Mesenchymal stem cell (in vitro differentiated cells and primary cell): ENCODE results near the gene CREBRF.

Experiments
- DNase-seq: peaks from one replicate; pipeline ENCODE4 v3.0.0-alpha.2; 2013
- H2AFZ ChIP-seq: one replicate; pipeline ENCODE4 v1.6.1; 2013; ENCODE audit warnings: low read depth, mild to moderate bottlenecking, control low read depth, inconsistent platforms, low read length, moderate library complexity
- H2AK5ac ChIP-seq: 2 replicates; pipeline ENCODE4 v1.6.1; 2013; ENCODE audit warnings: low read length, moderate library complexity, mild to moderate bottlenecking, inconsistent platforms; ENCODE audit not compliant: severe bottlenecking
- H2BK120ac ChIP-seq: one replicate; pipeline ENCODE4 v1.6.1; 2013; ENCODE audit warnings: low read depth, mild to moderate bottlenecking, inconsistent platforms, low read length, moderate library complexity
- H2BK12ac ChIP-seq, 2 experiments: one replicate each; pipeline ENCODE4 v1.6.1; 2013; ENCODE audit warnings: inconsistent platforms in 2 of 2, low read length in 2 of 2, mild to moderate bottlenecking in 2 of 2, moderate library complexity in 2 of 2, control low read depth in 1 of 2
- H2BK15ac ChIP-seq: one replicate; pipeline ENCODE4 v1.6.1; 2013; ENCODE audit warnings: mild to moderate bottlenecking, low read depth, inconsistent platforms; ENCODE audit not compliant: poor library complexity, severe bottlenecking
- H2BK5ac ChIP-seq: 2 replicates; pipeline ENCODE4 v1.6.1; 2013; ENCODE audit warnings: low read depth, mild to moderate bottlenecking, low read length, control low read depth, inconsistent platforms; ENCODE audit not compliant: poor library complexity, severe bottlenecking
- H3K14ac ChIP-seq, 2 experiments: one replicate each; pipeline ENCODE4 v1.6.1; 2013; ENCODE audit warnings: inconsistent platforms in 2 of 2, low read length in 2 of 2, control low read depth in 1 of 2, mild to moderate bottlenecking in 1 of 2, moderate library complexity in 1 of 2
- H3K18ac ChIP-seq, 2 experiments: one replicate each; pipeline ENCODE4 v1.6.1; 2013; ENCODE audit warnings: inconsistent platforms in 2 of 2, low read length in 2 of 2, control low read depth in 1 of 2, low read depth in 1 of 2, mild to moderate bottlenecking in 1 of 2
- H3K23ac ChIP-seq, 2 experiments: one replicate each; pipeline ENCODE4 v1.6.1; 2013; ENCODE audit warnings: inconsistent platforms in 2 of 2, low read length in 2 of 2, mild to moderate bottlenecking in 2 of 2, moderate library complexity in 2 of 2, control low read depth in 1 of 2
- H3K27ac ChIP-seq: 2 replicates; pipeline ENCODE4 v1.5.1; 2013; ENCODE audit warnings: mild to moderate bottlenecking, moderate library complexity, low read length, control low read depth, inconsistent platforms; ENCODE audit not compliant: poor library complexity, severe bottlenecking
- H3K27me3 ChIP-seq, 2 experiments: 2 replicates each; pipeline versions ENCODE4 v1.6.1 to v1.7.0; 2013; ENCODE audit warnings: low read length in 2 of 2, mild to moderate bottlenecking in 2 of 2, moderate library complexity in 2 of 2, control low read depth in 1 of 2, inconsistent platforms in 1 of 2; ENCODE audit not compliant: control insufficient read depth in 1 of 2, insufficient read depth in 1 of 2
- H3K36me3 ChIP-seq, 2 experiments: 2 replicates each; pipeline versions ENCODE4 v1.6.1 to v1.7.0; 2013; ENCODE audit warnings: low read length in 2 of 2, control low read depth in 1 of 2, inconsistent platforms in 1 of 2, low read depth in 1 of 2, mild to moderate bottlenecking in 1 of 2; ENCODE audit not compliant: insufficient read depth in 2 of 2, control insufficient read depth in 1 of 2
- H3K4ac ChIP-seq, 2 experiments: one replicate each; pipeline ENCODE4 v1.6.1; 2013; ENCODE audit warnings: inconsistent platforms in 2 of 2, low read length in 2 of 2, mild to moderate bottlenecking in 2 of 2, moderate library complexity in 2 of 2, control low read depth in 1 of 2, low read depth in 1 of 2
- H3K4me1 ChIP-seq: 2 replicates; pipeline ENCODE4 v1.6.1; 2013; ENCODE audit warnings: low read depth, low read length, control low read depth; ENCODE audit not compliant: control insufficient read depth, insufficient read depth
- H3K4me2 ChIP-seq: 2 replicates; pipeline ENCODE4 v1.6.1; 2013; ENCODE audit warnings: low read length, mild to moderate bottlenecking, inconsistent platforms; ENCODE audit not compliant: poor library complexity, severe bottlenecking
- H3K4me3 ChIP-seq, 2 experiments: 2 replicates each; pipeline versions ENCODE4 v1.5.1 to v1.7.0; 2013; ENCODE audit warnings: low read length in 2 of 2, mild to moderate bottlenecking in 2 of 2, control low read depth in 1 of 2, low read depth in 1 of 2; ENCODE audit not compliant: insufficient read depth in 1 of 2
- H3K79me1 ChIP-seq: replicated peaks from 2 replicates; pipeline ENCODE4 v1.6.1; 2013; ENCODE audit warnings: mild to moderate bottlenecking, control low read depth, low read length, inconsistent platforms; ENCODE audit not compliant: poor library complexity, severe bottlenecking
- H3K9ac ChIP-seq: 2 replicates; pipeline ENCODE4 v1.7.0; 2013; ENCODE audit warnings: mild to moderate bottlenecking, low read length, moderate library complexity
- H3K9me3 ChIP-seq: 2 replicates; pipeline ENCODE4 v1.7.0; 2013; ENCODE audit warnings: mild to moderate bottlenecking, low read length; ENCODE audit not compliant: control insufficient read depth
- H4K8ac ChIP-seq: one replicate; pipeline ENCODE4 v1.6.1; 2013; ENCODE audit warnings: inconsistent platforms, mild to moderate bottlenecking, low read length, moderate library complexity
- H4K91ac ChIP-seq: one replicate; pipeline ENCODE4 v1.6.1; 2013; ENCODE audit warnings: mild to moderate bottlenecking, low read length, inconsistent platforms
- WGBS: methylation state at CpG from one replicate; pipeline ENCODE4 v1.1.7; 2013; ENCODE audit warnings: mixed read lengths; 5-methylcytosine and 5-hydroxymethylcytosine counted together

CREBRF gene

DNA sequence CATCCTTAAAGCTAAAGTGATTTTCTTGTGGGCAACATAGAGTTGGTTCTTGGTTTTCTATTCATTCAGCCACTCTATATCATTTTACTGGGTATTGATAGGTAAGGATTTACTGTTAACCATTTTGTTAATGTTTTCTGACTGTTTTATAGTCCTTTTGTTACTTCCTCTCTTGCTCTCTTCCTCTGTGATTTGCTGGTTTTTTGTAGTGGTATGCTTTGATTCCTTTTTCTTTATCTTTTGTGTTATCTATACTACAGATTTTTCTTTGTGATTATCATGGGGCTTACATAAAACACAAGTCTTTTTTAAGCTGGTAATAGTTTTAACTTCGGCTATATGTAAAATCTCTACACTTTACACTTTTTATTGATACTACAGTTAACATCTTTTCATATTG is 43.3 kb downstream of the CREBRF start:
- no peak overlapping the region for H3K27ac ChIP-seq
- no peak overlapping the region for H3K9ac ChIP-seq
- H4K8ac ChIP-seq: no peak overlapping the region
- no peak overlapping the region for H2AK5ac ChIP-seq
- H3K4me2 ChIP-seq: no peak overlapping the region
- H2AFZ ChIP-seq: no peak overlapping the region
- H3K23ac ChIP-seq: no peak overlapping the region
- H3K4ac ChIP-seq: no peak overlapping the region
- no peak overlapping the region for H3K14ac ChIP-seq
- no CpG with 5 or more reads among the region's 1 CpG for WGBS
- no peak overlapping the region for H2BK12ac ChIP-seq
- no peak for DNase-seq
- H2BK15ac ChIP-seq: no peak overlapping the region
- H4K91ac ChIP-seq: no peak overlapping the region
- H3K36me3 ChIP-seq: peaks cover 5 to 16% of the 10 kb centered on the region in 2 experiments
- H2BK120ac ChIP-seq: no peak overlapping the region
- H2BK5ac ChIP-seq: no peak overlapping the region
- H3K27me3 ChIP-seq: no peaks in the 10 kb centered on the region
- H3K79me1 ChIP-seq: peaks cover 9% of the 10 kb centered on the region
- no peak overlapping the region for H3K4me3 ChIP-seq
- no peak overlapping the region for H3K18ac ChIP-seq
- H3K4me1 ChIP-seq: no peaks in the 10 kb centered on the region
- no peaks in the 10 kb centered on the region for H3K9me3 ChIP-seq

DNA sequence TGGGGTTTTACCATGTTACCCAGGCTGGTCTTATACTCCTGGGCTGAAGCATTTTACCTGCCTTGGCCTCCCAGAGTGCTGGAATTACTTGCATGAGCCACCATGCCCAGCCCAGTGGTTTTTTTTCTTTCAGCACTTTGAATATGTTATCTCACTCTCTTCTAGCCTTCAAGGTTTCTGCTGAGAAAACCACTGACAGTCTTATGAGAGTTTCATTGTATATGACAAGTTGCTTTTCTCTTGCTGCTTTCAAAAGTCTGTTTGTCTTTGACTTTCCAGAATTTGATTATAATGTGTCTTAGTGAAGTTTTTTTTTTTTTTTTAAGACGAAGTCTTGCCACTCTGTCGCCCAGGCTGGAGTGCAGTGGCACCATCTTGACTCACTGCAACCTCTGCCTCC is 45.1 kb downstream of the CREBRF start:
- no peak overlapping the region for H4K8ac ChIP-seq
- no peak overlapping the region for H3K23ac ChIP-seq
- no peak for DNase-seq
- H2BK12ac ChIP-seq: no peak overlapping the region
- H3K4me2 ChIP-seq: no peak overlapping the region
- no peak overlapping the region for H3K4me3 ChIP-seq
- H3K36me3 ChIP-seq: peaks cover 5 to 16% of the 10 kb centered on the region in 2 experiments
- H2BK5ac ChIP-seq: no peak overlapping the region
- WGBS: 94% methylated on average over 2 of the region's 2 CpGs
- H3K27me3 ChIP-seq: no peaks in the 10 kb centered on the region
- H4K91ac ChIP-seq: no peak overlapping the region
- no peak overlapping the region for H2BK120ac ChIP-seq
- no peak overlapping the region for H3K18ac ChIP-seq
- H3K27ac ChIP-seq: no peak overlapping the region
- H2AFZ ChIP-seq: no peak overlapping the region
- H3K79me1 ChIP-seq: peaks cover 9% of the 10 kb centered on the region
- H3K9me3 ChIP-seq: no peaks in the 10 kb centered on the region
- H2BK15ac ChIP-seq: no peak overlapping the region
- H3K9ac ChIP-seq: no peak overlapping the region
- H2AK5ac ChIP-seq: no peak overlapping the region
- H3K4ac ChIP-seq: no peak overlapping the region
- no peaks in the 10 kb centered on the region for H3K4me1 ChIP-seq
- no peak overlapping the region for H3K14ac ChIP-seq

DNA sequence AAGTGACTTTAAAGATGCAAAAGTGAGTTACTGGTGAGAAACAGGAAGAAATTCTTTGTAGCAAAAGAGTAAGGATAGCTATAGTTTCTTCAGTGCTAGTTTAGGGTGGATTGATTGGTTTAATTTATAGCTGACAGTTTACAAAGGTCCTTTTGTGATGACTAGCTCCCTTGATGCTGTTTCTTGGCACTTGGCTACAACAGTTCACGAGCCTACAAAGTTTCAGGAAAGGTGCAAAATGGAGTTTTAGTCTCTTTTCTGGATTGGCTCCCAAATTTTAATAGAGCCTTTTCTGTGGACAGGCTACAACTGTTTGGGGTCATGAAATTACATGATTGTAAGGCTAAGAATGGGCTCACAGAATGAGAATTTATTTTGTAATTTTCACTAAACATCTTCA is 47.3 kb downstream of the CREBRF start:
- no peak overlapping the region for H4K91ac ChIP-seq
- no peak overlapping the region for H2BK12ac ChIP-seq
- 54% methylated on average over 1 of the region's 1 CpG for WGBS
- no peaks in the 10 kb centered on the region for H3K9me3 ChIP-seq
- no peak overlapping the region for H3K18ac ChIP-seq
- H2BK120ac ChIP-seq: no peak overlapping the region
- H3K79me1 ChIP-seq: peaks cover 9% of the 10 kb centered on the region
- DNase-seq: no peak
- H3K27me3 ChIP-seq: no peaks in the 10 kb centered on the region
- H2AK5ac ChIP-seq: no peak overlapping the region
- H3K4me1 ChIP-seq: no peaks in the 10 kb centered on the region
- H3K14ac ChIP-seq: no peak overlapping the region
- H3K36me3 ChIP-seq: peaks cover 5 to 19% of the 10 kb centered on the region in 2 experiments
- no peak overlapping the region for H3K4me3 ChIP-seq
- H3K4me2 ChIP-seq: no peak overlapping the region
- no peak overlapping the region for H3K27ac ChIP-seq
- H3K23ac ChIP-seq: no peak overlapping the region
- H3K9ac ChIP-seq: no peak overlapping the region
- H4K8ac ChIP-seq: no peak overlapping the region
- H2AFZ ChIP-seq: no peak overlapping the region
- H2BK15ac ChIP-seq: no peak overlapping the region
- H3K4ac ChIP-seq: no peak overlapping the region
- H2BK5ac ChIP-seq: no peak overlapping the region

DNA sequence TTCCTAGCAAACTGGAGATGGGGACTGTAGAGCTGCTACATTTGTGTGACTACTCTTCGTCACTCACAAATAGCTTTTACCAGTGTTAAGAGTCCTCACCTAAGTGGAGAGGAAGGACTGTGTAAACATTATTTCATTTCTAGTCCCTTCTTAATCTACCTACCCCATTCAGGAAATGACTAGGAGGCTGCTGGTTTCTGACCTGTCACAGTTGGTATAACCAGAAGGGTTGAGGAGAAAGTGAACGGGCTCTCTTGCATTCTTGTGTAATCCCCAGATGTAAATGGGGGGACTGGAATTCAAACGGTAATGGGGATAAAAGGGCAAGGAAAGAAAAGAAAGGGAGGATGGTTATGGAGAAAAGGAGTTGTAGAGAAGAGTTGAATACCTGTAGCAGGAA is 52.8 kb downstream of the CREBRF start:
- H3K27me3 ChIP-seq: no peaks in the 10 kb centered on the region
- H3K4ac ChIP-seq: no peak overlapping the region
- no peaks in the 10 kb centered on the region for H3K79me1 ChIP-seq
- no peak for DNase-seq
- H4K8ac ChIP-seq: no peak overlapping the region
- no peaks in the 10 kb centered on the region for H3K9me3 ChIP-seq
- H3K27ac ChIP-seq: no peak overlapping the region
- no peak overlapping the region for H3K4me3 ChIP-seq
- no peak overlapping the region for H2BK12ac ChIP-seq
- H3K18ac ChIP-seq: no peak overlapping the region
- H2AFZ ChIP-seq: no peak overlapping the region
- H3K4me1 ChIP-seq: no peaks in the 10 kb centered on the region
- H3K9ac ChIP-seq: no peak overlapping the region
- no peak overlapping the region for H3K4me2 ChIP-seq
- H3K14ac ChIP-seq: no peak overlapping the region
- H3K23ac ChIP-seq: no peak overlapping the region
- H2BK15ac ChIP-seq: no peak overlapping the region
- no peak overlapping the region for H2BK120ac ChIP-seq
- 55% methylated on average over 2 of the region's 3 CpGs for WGBS
- no peak overlapping the region for H4K91ac ChIP-seq
- H2BK5ac ChIP-seq: no peak overlapping the region
- H2AK5ac ChIP-seq: no peak overlapping the region
- peaks cover 7 to 58% of the 10 kb centered on the region in 2 experiments for H3K36me3 ChIP-seq
